H9 (cell line): ENCODE data around the gene ERMN. TPM values are rescaled to one million over a fixed set of nuclear protein-coding genes. Genes with fewer than 3 reads are reported as not detected.

Experiments
- DNase-seq: peaks from one replicate; pipeline ENCODE4 v3.0.0-alpha.2; 2017
- H2AFZ ChIP-seq: one replicate; pipeline ENCODE4 v1.6.1; 2013; ENCODE audit warnings: mild to moderate bottlenecking, low read length, control low read depth, moderate library complexity
- H2AK5ac ChIP-seq: 2 replicates; pipeline ENCODE4 v1.6.1; 2013; ENCODE audit warnings: low read length, control low read depth, mixed read lengths; ENCODE audit not compliant: insufficient read length
- H2BK120ac ChIP-seq: one replicate; pipeline ENCODE4 v1.6.1; 2013; ENCODE audit warnings: low read depth, mild to moderate bottlenecking, low read length, control low read depth, inconsistent platforms; ENCODE audit not compliant: poor library complexity, severe bottlenecking
- H2BK12ac ChIP-seq: 2 replicates; pipeline ENCODE4 v1.6.1; 2013; ENCODE audit warnings: low read length, control low read depth, mixed read lengths, low read depth; ENCODE audit not compliant: insufficient read length
- H2BK15ac ChIP-seq: 2 replicates; pipeline ENCODE4 v1.6.1; 2013; ENCODE audit warnings: low read depth, low read length, control low read depth
- H2BK20ac ChIP-seq: one replicate; pipeline ENCODE4 v1.6.1; 2013; ENCODE audit warnings: low read depth, mild to moderate bottlenecking, low read length, control low read depth, inconsistent platforms; ENCODE audit not compliant: poor library complexity, severe bottlenecking
- H2BK5ac ChIP-seq: 2 replicates; pipeline ENCODE4 v1.6.1; 2013; ENCODE audit warnings: low read length, control low read depth, mixed read lengths; ENCODE audit not compliant: insufficient read length
- H3K14ac ChIP-seq: 2 replicates; pipeline ENCODE4 v1.6.1; 2013; ENCODE audit warnings: low read length, control low read depth; ENCODE audit not compliant: insufficient read depth
- H3K18ac ChIP-seq: 2 replicates; pipeline ENCODE4 v1.6.1; 2013; ENCODE audit warnings: low read depth, mild to moderate bottlenecking, mixed read lengths, low read length, control low read depth; ENCODE audit not compliant: insufficient read length
- H3K23ac ChIP-seq: 2 replicates; pipeline ENCODE4 v1.6.1; 2013; ENCODE audit warnings: low read length, control low read depth, mixed read lengths, low read depth; ENCODE audit not compliant: insufficient read length
- H3K23me2 ChIP-seq: 2 replicates; pipeline ENCODE4 v1.6.1; 2013; ENCODE audit warnings: low read depth, mild to moderate bottlenecking, mixed read lengths, low read length, control low read depth; ENCODE audit not compliant: insufficient read length, poor library complexity, severe bottlenecking
- H3K27ac ChIP-seq: 2 replicates; pipeline ENCODE4 v1.5.1; 2013; ENCODE audit warnings: low read length, control low read depth, mixed read lengths, low read depth; ENCODE audit not compliant: insufficient read length
- H3K27me3 ChIP-seq: 2 replicates; pipeline ENCODE4 v1.6.1; 2013; ENCODE audit warnings: low read length, control low read depth, inconsistent platforms; ENCODE audit not compliant: insufficient read depth
- H3K4ac ChIP-seq: 2 replicates; pipeline ENCODE4 v1.6.1; 2013; ENCODE audit warnings: low read depth, mild to moderate bottlenecking, control low read depth, inconsistent platforms, low read length, moderate library complexity
- H3K4me1 ChIP-seq: 2 replicates; pipeline ENCODE4 v1.6.1; 2013; ENCODE audit warnings: low read length, control low read depth, inconsistent platforms; ENCODE audit not compliant: insufficient read depth
- H3K4me2 ChIP-seq: 2 replicates; pipeline ENCODE4 v1.6.1; 2013; ENCODE audit warnings: low read length, control low read depth, mixed read lengths; ENCODE audit not compliant: insufficient read length, insufficient read depth
- H3K56ac ChIP-seq: 2 replicates; pipeline ENCODE4 v1.6.1; 2013; ENCODE audit warnings: low read depth, mild to moderate bottlenecking, mixed read lengths, low read length, control low read depth; ENCODE audit not compliant: insufficient read length
- H3K79me1 ChIP-seq: 2 replicates; pipeline ENCODE4 v1.6.1; 2013; ENCODE audit warnings: low read depth, mild to moderate bottlenecking, moderate library complexity, low read length, control low read depth, inconsistent platforms; ENCODE audit not compliant: insufficient read depth, poor library complexity, severe bottlenecking
- H3K79me2 ChIP-seq: 2 replicates; pipeline ENCODE4 v1.6.1; 2013; ENCODE audit warnings: low read length, control low read depth, inconsistent platforms; ENCODE audit not compliant: insufficient read depth
- H3K9ac ChIP-seq: 2 replicates; pipeline ENCODE4 v1.6.1; 2013; ENCODE audit warnings: low read length, control low read depth, mixed read lengths; ENCODE audit not compliant: insufficient read length; ENCODE audit errors: extremely low read depth
- H3K9me3 ChIP-seq: one replicate; pipeline ENCODE4 v1.6.1; 2013; ENCODE audit warnings: low read depth, low read length, inconsistent platforms; ENCODE audit not compliant: control insufficient read depth
- H3T11ph ChIP-seq: one replicate; pipeline ENCODE4 v1.6.1; 2013; ENCODE audit warnings: mild to moderate bottlenecking, low read length, control low read depth, inconsistent platforms
- H4K20me1 ChIP-seq: one replicate; pipeline ENCODE4 v1.6.1; 2013; ENCODE audit not compliant: control insufficient read depth, insufficient read length, insufficient read depth
- H4K5ac ChIP-seq: 2 replicates; pipeline ENCODE4 v1.6.1; 2013; ENCODE audit warnings: low read depth, mild to moderate bottlenecking, mixed read lengths, low read length, control low read depth; ENCODE audit not compliant: insufficient read length
- H4K8ac ChIP-seq: replicated peaks from 2 replicates; pipeline ENCODE4 v1.6.1; 2013; ENCODE audit warnings: low read length, control low read depth, mixed read lengths, low read depth; ENCODE audit not compliant: insufficient read length
- H4K91ac ChIP-seq: 2 replicates; pipeline ENCODE4 v1.6.1; 2013; ENCODE audit warnings: low read depth, mild to moderate bottlenecking, moderate library complexity, mixed read lengths, low read length, control low read depth; ENCODE audit not compliant: insufficient read length
- H3K27ac Mint-ChIP-seq, 3 experiments: 2 replicates in 2 of 3; 3 replicates in 1 of 3; pipeline ENCODE4 v1.8.0; 2020 to 2021; ENCODE audit warnings: mixed read lengths in 3 of 3, mild to moderate bottlenecking in 1 of 3, moderate library complexity in 1 of 3
- H3K27me3 Mint-ChIP-seq: 2 replicates; pipeline ENCODE4 v1.8.0; 2021; ENCODE audit warnings: low read depth, mild to moderate bottlenecking, moderate library complexity, mixed read lengths
- H3K36me3 Mint-ChIP-seq, 3 experiments: 2 replicates in 2 of 3; 3 replicates in 1 of 3; pipeline ENCODE4 v1.8.0; 2020 to 2021; ENCODE audit warnings: low read depth in 3 of 3, mixed read lengths in 3 of 3; ENCODE audit not compliant: insufficient read depth in 1 of 3
- H3K4me1 Mint-ChIP-seq, 2 experiments: 2 replicates each; pipeline ENCODE4 v1.8.0; 2020; ENCODE audit warnings: mixed read lengths in 2 of 2
- H3K4me3 Mint-ChIP-seq, 2 experiments: 2 replicates in 1 of 2; 3 replicates in 1 of 2; pipeline ENCODE4 v1.8.0; 2020 to 2021; ENCODE audit warnings: mild to moderate bottlenecking in 2 of 2, mixed read lengths in 2 of 2, moderate library complexity in 1 of 2
- H3K9me3 Mint-ChIP-seq, 2 experiments: 2 replicates in 1 of 2; 3 replicates in 1 of 2; pipeline ENCODE4 v1.8.0; 2020; ENCODE audit warnings: mild to moderate bottlenecking in 2 of 2, mixed read lengths in 2 of 2, moderate library complexity in 1 of 2
- CTCF ChIP-seq: fragments of 200-600 bp; sonication (generic); conservative IDR thresholded peaks from 3 replicates; pipeline ENCODE4 v1.8.0; 2021; ENCODE audit warnings: antibody characterized with exemption, mild to moderate bottlenecking
- WGBS: extraction: QIAGEN DNeasy Blood & Tissue Kit; methylation state at CpG from one replicate; pipeline ENCODE4 v1.1.7; 2013; ENCODE audit warnings: missing lambda C conversion rate, low lambda C conversion rate, mixed read lengths; ENCODE audit not compliant: insufficient read length; ENCODE audit errors: extremely low coverage; 5-methylcytosine and 5-hydroxymethylcytosine counted together
- total RNA-seq: library from RNA; stranded (reverse); gene quantifications from 2 replicates; pipeline ENCODE4 v1.2.1, GENCODE V29; 2021

ERMN gene
- total RNA-seq, 1 experiment from 2014 or later: 0.48 TPM

- no CpG with 5 or more reads among the region's 8 CpGs for WGBS
- Histone ChIP-seq H3K56ac (no peak overlapping the region), H3K9me3 (no peaks in the 10 kb centered on the region), H3K18ac (no peak overlapping the region), H2BK5ac (no peak overlapping the region), H4K8ac (no peak overlapping the region), H3K79me1 (no peaks in the 10 kb centered on the region), H2BK120ac (no peak overlapping the region), H4K5ac (no peak overlapping the region), H3K27me3 (no peaks in the 10 kb centered on the region; the same call in 1 of the 2 replicates), H2BK20ac (no peak overlapping the region), H3K14ac (no peak overlapping the region), H4K20me1 (no peaks in the 10 kb centered on the region), H2AFZ (no peak overlapping the region), H3K27ac (no peak overlapping the region), H3K4me2 (no peak overlapping the region), H3K9ac (no peak overlapping the region), H3K23me2 (no peaks in the 10 kb centered on the region), H3K23ac (no peak overlapping the region), H3T11ph (no peak overlapping the region), H3K4ac (no peak overlapping the region), H2BK15ac (no peak overlapping the region), H3K79me2 (no peaks in the 10 kb centered on the region), H3K4me1 (no peaks in the 10 kb centered on the region), H2BK12ac (no peak overlapping the region), H2AK5ac (no peak overlapping the region), H4K91ac (no peak overlapping the region)
- DNase-seq: peak; percentile 28
- peak; percentile 83 for TF ChIP-seq CTCF
- H3K27ac Mint-ChIP-seq: no peak overlapping the region
- H3K27me3 Mint-ChIP-seq: no peaks in the 10 kb centered on the region
- H3K9me3 Mint-ChIP-seq: peaks cover 5 to 6% of the 10 kb centered on the region in 2 experiments; a peak in 4 of 5 replicates
- H3K4me3 Mint-ChIP-seq: no peak overlapping the region
- H3K4me1 Mint-ChIP-seq: peaks cover 9 to 11% of the 10 kb centered on the region in 2 experiments
- peaks cover 4 to 7% (median 5%) of the 10 kb centered on the region in 3 experiments; a peak in 6 of 7 replicates for H3K36me3 Mint-ChIP-seq
Observed at GRCh38 chr2:157336137-157337010, 10.8 kb upstream of the ERMN start.
